Measurements from ENCODE around the gene CYTH2.

CYTH2 gene

GRCh38 chr19:48493718-48494401 is 24.7 kb downstream of the CYTH2 start:
- DNase-seq (ENCODE audit: low spot score), result no peak

DNA sequence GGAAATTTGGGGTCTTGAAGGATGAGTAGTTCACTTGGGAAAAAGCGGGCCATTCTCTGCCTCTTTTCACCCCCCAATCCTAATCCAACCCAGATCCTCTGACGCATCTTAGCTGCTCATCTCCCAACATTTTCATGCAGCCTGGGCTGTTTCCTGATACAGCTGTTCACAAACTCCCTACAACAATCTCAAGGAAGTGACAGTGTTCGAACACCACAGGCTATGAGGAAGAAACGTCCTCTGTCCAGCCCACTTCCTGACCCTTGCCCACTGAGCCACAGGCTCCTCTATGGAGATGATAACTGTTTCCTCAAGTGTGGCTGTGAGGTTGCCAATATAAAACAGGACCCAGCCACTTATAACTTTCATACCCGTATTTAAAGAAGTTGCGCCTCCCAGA is 26.2 kb downstream of the CYTH2 start:
- DNase-seq (ENCODE audit: low spot score), result no peak

- DNase-seq (ENCODE audit: low spot score), result no peak
Observed at GRCh38 chr19:48496959-48497727, 28.0 kb downstream of the CYTH2 start.

DNA sequence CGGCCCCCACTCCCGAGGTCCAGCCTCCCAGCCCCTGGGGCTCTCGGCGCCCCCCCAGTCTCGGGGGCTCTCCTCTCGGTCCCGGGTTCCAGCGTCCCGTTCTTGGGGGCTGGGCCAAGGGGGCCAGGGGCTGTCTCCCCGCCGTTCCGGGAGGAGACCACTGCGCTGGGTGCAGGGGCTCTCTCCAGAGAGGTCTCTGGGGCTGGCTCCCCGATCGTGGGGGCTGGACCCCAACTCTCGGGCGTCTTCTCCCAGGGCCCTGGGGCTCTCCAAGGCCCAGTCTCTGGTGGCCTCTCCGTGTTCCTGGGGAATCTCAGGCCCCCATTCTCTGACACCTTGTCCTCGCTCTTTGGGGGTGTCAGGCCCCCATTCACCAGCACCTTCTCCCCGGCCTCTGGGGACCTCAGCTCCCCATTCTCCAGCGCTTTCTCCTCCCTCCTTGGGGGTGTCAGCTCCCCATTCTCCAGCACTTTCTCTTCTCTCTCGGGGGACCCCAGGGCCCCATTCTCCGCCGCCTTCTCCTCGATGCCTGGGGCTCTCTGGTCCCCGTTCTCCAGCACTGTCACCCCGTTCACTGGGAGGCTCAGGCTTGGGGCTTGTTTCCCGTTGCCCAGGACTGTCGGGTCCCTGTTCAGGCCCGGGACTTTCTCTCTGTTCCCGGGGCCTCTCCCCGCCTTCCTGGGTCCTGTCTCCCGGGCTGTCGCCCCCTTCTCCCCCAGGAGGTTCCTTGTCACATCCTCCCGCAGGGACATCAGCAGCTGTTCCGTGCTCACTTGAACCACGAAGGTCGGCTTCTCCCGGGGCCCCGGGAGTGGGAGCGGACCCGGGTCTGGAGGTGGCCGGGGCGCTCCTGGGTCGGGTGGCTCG is 28.8 kb downstream of the CYTH2 start:
- no peak for DNase-seq (ENCODE audit: low spot score)

GRCh38 chr19:48498595-48499311 is 29.6 kb downstream of the CYTH2 start:
- no peak for DNase-seq (ENCODE audit: low spot score)

DNA sequence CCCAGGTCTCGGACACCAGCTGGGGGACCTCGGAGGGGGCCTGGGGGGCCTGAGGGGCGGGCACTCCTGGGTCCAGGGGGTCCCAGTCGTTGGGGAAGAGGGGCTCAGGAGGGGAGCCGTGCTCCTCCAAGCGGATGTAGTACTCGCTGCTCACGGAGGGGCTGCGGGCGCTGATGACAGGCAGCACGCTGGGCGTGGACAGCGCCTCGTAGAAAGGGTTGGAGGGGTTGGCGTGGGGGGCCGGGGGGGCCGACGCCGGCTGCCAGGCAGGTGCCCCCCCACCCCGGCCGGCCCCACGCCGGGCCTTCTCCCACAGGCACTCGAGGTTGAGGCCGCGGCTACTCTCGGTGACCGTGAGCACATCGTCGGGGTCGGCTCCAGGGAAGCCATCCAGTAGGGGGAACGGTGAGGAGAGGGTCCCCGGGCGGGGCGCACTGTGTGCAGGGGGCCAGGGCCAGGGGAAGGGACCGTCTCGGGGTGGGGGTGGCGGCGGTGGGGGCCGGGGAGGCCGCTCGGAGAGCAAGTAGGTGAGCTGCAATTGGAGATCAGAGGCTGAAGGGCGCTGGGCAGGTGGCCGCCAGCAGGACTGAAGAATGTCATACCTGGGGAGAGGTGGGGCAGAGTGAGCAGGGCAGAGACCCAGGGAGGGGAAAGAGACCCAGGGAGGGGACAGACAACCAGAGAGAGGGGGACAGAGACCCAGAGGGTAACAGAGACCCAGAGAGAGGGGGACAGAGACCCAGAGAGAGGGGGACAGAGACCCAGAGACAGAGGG is 30.3 kb downstream of the CYTH2 start:
- no peak for DNase-seq (ENCODE audit: low spot score)

DNA sequence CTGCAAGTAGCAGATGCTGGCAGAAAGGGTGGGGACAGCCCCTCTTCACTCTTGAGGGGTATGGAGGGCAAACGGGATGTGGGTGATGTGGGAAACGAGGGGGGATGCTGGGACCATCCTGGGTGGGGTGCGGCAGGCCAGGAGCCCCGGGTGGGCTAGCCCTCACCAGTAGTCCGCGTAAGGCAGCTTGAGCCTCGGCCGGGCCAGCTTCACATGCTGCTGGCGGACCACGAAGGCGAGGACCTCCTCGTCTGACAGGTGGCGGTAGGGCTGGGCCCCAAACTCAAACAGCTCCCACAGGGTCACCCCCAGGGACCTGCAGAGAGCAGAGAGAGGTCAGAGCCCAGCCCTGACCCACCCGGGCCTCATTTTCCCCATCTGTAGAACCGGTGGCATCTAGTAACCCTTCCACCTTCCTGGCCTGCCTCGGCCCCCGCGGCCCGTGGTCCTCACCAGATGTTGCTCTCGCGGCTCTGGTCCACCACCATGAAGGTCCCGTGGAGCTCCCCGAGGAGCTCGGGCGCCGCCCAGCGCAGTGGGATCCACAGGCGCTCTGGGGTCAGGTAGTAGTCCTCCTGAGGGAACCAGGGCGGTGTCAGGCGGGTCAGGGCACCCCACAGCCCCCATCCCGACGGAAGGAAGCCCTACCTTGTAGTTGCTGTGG is 31.8 kb downstream of the CYTH2 start:
- no peak for DNase-seq (ENCODE audit: low spot score)

DNA sequence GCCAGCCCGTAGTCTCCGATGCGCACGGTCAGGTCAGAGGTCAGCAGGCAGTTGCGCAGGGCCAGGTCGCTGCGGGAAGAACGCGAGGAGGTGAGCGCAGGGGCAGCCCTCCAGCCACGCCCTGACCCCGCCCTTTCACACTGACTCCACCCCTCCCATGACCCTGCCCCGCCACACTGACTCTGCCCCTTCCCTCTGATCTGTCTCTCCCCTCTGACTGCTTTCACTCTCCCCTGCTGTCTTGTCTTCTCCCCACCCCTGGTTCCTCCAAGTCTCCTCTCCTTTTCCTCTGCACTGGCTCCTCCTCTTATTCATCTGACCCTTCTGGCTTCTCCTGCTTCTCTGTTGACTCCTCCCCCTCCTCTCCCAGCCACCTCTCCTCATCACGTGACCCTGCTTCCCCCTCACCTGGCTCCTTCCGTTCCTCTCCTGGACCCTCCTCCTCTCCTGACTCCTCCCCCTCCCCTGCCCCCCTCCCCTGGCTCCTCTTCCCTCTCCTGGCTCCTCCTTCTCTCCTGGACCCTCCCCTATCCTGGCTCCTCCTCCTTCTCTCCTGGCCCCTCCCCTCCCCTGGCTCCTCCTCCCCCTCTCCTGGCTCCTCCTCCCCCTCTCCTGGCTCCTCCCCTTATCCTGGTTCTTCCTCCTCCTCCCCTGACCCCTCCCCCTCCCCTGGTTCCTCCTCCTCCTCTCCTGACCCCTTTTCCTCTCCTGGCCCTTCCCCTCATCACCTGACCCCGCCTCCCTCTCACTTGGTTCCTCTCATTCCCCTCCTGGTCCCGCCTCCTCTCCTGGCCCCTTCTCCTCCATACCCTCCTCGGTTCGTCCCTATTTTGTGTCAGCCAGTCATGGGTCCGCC is 32.6 kb downstream of the CYTH2 start:
- peak; percentile 94 for DNase-seq (ENCODE audit: low spot score)

- DNase-seq (ENCODE audit: low spot score), result no peak
Observed at GRCh38 chr19:48502350-48503018, 33.3 kb downstream of the CYTH2 start.

DNA sequence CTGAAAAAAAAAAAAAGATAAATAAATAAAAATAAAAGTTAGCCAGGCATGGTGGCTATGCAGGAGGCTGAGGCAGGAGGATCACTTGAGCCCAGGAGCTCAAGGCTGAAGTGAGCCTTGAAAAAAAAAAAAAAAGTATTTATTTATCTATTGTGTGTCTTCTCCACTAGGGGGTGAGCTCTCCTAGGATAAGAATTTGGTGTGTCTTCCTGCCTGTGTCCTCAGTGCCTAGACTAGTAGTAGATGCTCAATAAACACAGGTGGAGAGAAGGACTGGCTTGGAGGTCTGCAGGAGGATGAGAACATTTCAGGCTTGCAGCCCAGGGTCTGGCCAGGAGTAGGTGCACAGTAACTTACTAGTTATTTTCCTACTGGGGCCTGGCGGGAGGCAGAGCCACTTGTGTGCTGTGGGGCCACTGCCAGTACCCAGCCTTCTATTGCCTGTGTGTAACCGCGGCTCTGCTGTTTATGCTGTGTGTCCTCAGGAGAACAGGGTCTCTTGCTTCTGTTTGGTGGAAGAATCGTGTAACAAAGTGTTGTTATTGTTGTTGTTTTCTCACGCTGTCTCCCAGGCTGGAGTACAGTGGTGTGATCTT is 37.1 kb downstream of the CYTH2 start:
- DNase-seq (ENCODE audit: low spot score), result peak; percentile 59

DNA sequence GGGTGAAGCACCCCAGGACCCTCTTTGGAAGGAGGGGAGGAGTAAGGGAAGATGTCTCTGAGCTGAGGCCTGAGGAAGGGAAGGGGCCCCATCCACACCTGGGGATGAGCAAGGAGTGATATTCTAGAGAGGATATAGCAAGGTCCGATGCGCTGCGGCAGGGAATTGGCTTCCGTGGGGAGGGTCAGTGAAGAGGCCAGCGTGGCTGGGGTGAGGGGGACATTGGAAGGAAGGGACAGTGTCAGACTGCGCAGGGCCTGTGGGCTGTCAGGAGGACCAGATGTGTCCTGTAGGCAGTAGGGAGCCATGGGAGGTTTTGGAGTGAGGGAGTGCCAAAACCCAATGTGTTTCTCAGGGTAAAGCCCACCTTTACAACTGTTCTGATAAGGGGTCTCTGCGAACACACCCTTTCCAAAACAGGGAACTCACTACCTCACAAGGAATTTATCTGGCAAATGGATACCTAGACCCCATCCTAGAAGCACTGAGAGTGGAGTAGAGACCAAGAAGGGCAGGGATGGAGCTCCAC is 38.8 kb downstream of the CYTH2 start:
- no peak for DNase-seq (ENCODE audit: low spot score)

DNA sequence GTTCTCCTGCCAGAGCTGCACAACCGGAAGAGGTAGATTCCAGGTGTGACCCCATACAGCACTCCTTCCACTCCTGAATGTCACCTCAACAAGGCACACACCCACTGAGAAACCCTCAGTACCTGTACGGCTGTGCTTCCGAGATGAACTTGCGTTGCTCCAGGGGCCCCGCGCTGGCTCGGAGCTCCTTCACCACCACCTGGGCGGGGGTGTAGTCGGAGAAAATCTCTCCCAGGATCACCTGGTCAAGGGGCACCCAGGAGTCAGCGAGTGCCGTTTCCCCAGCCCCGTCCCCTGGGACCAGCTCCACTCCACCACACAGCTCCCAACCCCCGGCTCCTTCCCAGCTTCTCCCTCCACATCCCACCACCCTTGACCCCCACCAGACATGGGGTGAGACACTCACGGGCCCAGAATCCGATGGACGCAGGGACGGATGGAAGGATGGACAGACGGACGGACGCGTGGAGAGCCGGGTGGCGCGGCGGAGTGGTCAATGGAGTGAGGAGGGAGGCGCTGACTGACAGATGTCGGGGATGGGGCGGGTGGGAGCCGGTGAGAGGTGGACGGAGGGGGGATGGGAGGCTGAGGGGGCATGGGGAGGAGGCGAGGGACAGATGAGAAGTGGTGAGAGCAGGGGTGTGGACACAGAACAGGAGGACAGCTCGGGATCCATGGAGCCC is 39.7 kb downstream of the CYTH2 start:
- DNase-seq (ENCODE audit: low spot score), result no peak

- peak; percentile 59 for DNase-seq (ENCODE audit: low spot score)
Observed at GRCh38 chr19:48509467-48510194, 40.5 kb downstream of the CYTH2 start.

DNA sequence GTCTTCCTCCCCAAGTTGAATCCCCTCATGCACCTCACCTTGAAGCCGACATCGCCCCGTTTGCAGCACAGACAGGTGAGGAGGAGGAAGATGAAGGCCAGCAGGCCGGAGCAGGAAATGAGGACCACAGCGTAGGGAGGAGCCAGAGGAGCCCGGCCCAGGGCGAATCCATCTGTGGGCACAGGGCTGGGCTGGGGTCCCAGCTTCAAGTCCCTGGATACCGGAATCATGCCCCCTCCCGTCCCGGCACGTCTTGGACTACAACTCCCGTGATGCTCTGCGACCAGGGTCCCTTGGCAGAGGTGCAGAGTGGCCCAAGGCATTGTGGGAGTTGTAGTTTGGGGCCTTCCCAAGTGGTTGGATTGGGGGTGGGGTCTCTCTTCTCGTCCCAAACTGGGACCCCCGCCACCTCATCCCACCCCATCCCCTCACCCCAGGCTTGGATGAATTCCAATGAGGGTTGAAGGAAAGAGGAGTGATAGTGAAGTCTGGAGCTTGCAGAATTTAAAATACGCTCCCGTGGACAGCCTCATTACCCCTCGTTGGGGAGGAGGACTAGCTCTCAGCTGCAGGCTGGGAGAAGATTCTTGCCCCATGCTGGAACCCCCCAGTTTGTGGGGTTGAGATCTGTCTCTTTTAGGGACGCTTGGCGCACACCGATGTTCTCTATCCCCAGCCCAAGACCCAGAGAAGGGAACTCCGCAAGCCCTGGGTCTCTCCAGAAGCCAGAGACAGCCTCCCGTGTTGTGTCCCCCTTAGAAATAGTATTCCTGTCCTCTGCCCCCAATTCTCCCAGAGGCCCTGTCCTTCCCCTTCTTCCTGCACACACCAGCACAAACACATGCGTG is 41.5 kb downstream of the CYTH2 start:
- DNase-seq (ENCODE audit: low spot score), result peak; percentile 90

- DNase-seq (ENCODE audit: low spot score), result no peak
Observed at GRCh38 chr19:48511321-48511731, 42.2 kb downstream of the CYTH2 start.

All from cerebellar cortex (tissue), 1 donor.